GM12891 (cell line): Measurements from ENCODE around the gene CNTFR.

ENCODE experiments used
- PAX5 ChIP-seq: IDR thresholded peaks from 2 replicates; pipeline ENCODE4 v1.6.1; 2011; ENCODE audit warnings: low read length, moderate library complexity, mild to moderate bottlenecking; ENCODE audit not compliant: insufficient read depth, severe bottlenecking
- POLR2A ChIP-seq: IDR thresholded peaks from 2 replicates; pipeline ENCODE4 v1.6.1; 2011; ENCODE audit warnings: low read depth, low read length, control low read depth
- POLR2AphosphoS5 ChIP-seq: IDR thresholded peaks from 2 replicates; pipeline ENCODE4 v1.6.1; 2011; ENCODE audit warnings: low read depth, low read length, control low read depth
- POU2F2 ChIP-seq: IDR thresholded peaks from 2 replicates; pipeline ENCODE4 v1.6.1; 2011; ENCODE audit warnings: low read depth, mild to moderate bottlenecking, control low read depth, low read length, moderate library complexity
- SPI1 ChIP-seq: IDR thresholded peaks from 2 replicates; pipeline ENCODE4 v1.6.1; 2011; ENCODE audit warnings: low read depth, low read length, control low read depth
- TAF1 ChIP-seq: IDR thresholded peaks from 2 replicates; pipeline ENCODE4 v1.6.1; 2011; ENCODE audit warnings: low read depth, low read length, control low read depth

- TF ChIP-seq TAF1: no peak
- no peak for TF ChIP-seq POLR2AphosphoS5
- TF ChIP-seq SPI1: no peak
- no peak for TF ChIP-seq POLR2A
- TF ChIP-seq PAX5: no peak
- TF ChIP-seq POU2F2: no peak
Measured at GRCh38 chr9:34581318-34581717, 8.2 kb downstream of the CNTFR start.
